OCI-LY7 (cell line): Measurements from ENCODE around the gene PAX2. TPM values are rescaled to one million over a fixed set of nuclear protein-coding genes. Genes with fewer than 3 reads are reported as not detected.

Experiments used
- BruUV-seq: library from RNA; stranded (reverse); fragments of 400-500 nt; replicated peaks from 2 replicates; lab custom pipeline; 2021; lab: Mats Ljungman, UMichigan
- CTCF ChIA-PET: fragments of 300-600 bp; sonication (Branson Sonifier 250); formaldehyde crosslinking; loops from one replicate; lab custom pipeline; 2022; ENCODE audit warnings: antibody characterized with exemption; ENCODE audit not compliant: unreplicated experiment; lab: Charles Lee
- POLR2A ChIA-PET: fragments of 300-600 bp; sonication (Branson Sonifier 250); formaldehyde crosslinking; loops from one replicate; lab custom pipeline; 2022; ENCODE audit warnings: antibody characterized with exemption; lab: Charles Lee
- DNase-seq: peaks from one replicate; pipeline ENCODE4 v3.0.0-alpha.2; 2015; ENCODE audit warnings: low spot score
- H2AFZ ChIP-seq: fragments of 200-600 bp; sonication (generic), shearing (Covaris generic); 2 replicates; pipeline ENCODE4 v1.6.1; 2014; ENCODE audit warnings: mild to moderate bottlenecking, antibody characterized with exemption, low read length, moderate library complexity
- H3K27ac ChIP-seq: fragments of 200-600 bp; sonication (generic); 2 replicates; pipeline ENCODE4 v1.5.1; 2014; ENCODE audit warnings: mixed run types, low read depth, mild to moderate bottlenecking, moderate library complexity, low read length, inconsistent platforms; ENCODE audit not compliant: poor library complexity, severe bottlenecking
- H3K36me3 ChIP-seq: fragments of 200-600 bp; sonication (generic); 2 replicates; pipeline ENCODE4 v1.6.1; 2014; ENCODE audit warnings: mild to moderate bottlenecking, antibody characterized with exemption, low read length, moderate library complexity, mixed read lengths; ENCODE audit not compliant: insufficient read depth
- H3K4me1 ChIP-seq: fragments of 200-600 bp; sonication (generic); 2 replicates; pipeline ENCODE4 v1.5.1; 2014; ENCODE audit warnings: mild to moderate bottlenecking, low read length; ENCODE audit not compliant: insufficient read depth, poor library complexity, severe bottlenecking
- H3K4me2 ChIP-seq: fragments of 200-600 bp; sonication (generic); 2 replicates; pipeline ENCODE4 v1.6.1; 2014; ENCODE audit warnings: mild to moderate bottlenecking, low read length
- H3K4me3 ChIP-seq: fragments of 200-600 bp; sonication (generic); 2 replicates; pipeline ENCODE4 v1.5.1; 2014; ENCODE audit warnings: mild to moderate bottlenecking, low read depth, low read length; ENCODE audit not compliant: poor library complexity, severe bottlenecking
- H3K79me2 ChIP-seq: fragments of 200-600 bp; sonication (generic); 2 replicates; pipeline ENCODE4 v1.6.1; 2016; ENCODE audit warnings: low read depth, mild to moderate bottlenecking, low read length, moderate library complexity, mixed read lengths; ENCODE audit not compliant: insufficient read depth
- H3K9me2 ChIP-seq: fragments of 200-600 bp; sonication (generic); 2 replicates; pipeline ENCODE4 v1.6.1; 2016; ENCODE audit warnings: mild to moderate bottlenecking, low read length, mixed read lengths; ENCODE audit not compliant: insufficient read depth
- H3K9me3 ChIP-seq: fragments of 200-600 bp; sonication (generic); 2 replicates; pipeline ENCODE4 v1.6.1; 2014; ENCODE audit warnings: mild to moderate bottlenecking, mixed run types, low read length, mixed read lengths
- H4K20me1 ChIP-seq: fragments of 200-600 bp; sonication (generic); 2 replicates; pipeline ENCODE4 v1.6.1; 2014; ENCODE audit warnings: mild to moderate bottlenecking, antibody characterized with exemption, low read length, moderate library complexity, mixed read lengths; ENCODE audit not compliant: insufficient read depth
- CTCF ChIP-seq: fragments of 200-600 bp; sonication (generic); conservative IDR thresholded peaks from 2 replicates; pipeline ENCODE4 v1.5.1; 2014; ENCODE audit warnings: mild to moderate bottlenecking, antibody characterized with exemption, low read length, moderate library complexity, mixed read lengths
- EZH2phosphoT487 ChIP-seq: fragments of 200-600 bp; sonication (generic); IDR thresholded peaks from 2 replicates; pipeline ENCODE4 v1.6.1; 2018; ENCODE audit warnings: low read depth, borderline replicate concordance, mild to moderate bottlenecking, mixed run types, antibody characterized with exemption, low read length, moderate library complexity, mixed read lengths
- intact Hi-C: fragments of 100-400 bp; cut with micrococcal nuclease; formaldehyde crosslinking; loops from one replicate; pipeline ENCODE4 v1.10.0; 2022; ENCODE audit not compliant: unreplicated experiment
- total RNA-seq, 2 experiments: library from RNA; depleted of rRNA in 1 of 2; stranded (reverse); fragments of >200 nt in 1 of 2; shearing (Covaris generic) in 1 of 2; gene quantifications; 2 replicates each; pipeline ENCODE4 v1.2.3, GENCODE V29; 2014 to 2022

The PAX2 gene
- total RNA-seq, 2 experiments from 2014 or later: not detected

- no peaks in the 10 kb centered on the region for H3K79me2 ChIP-seq
- BruUV-seq: no TSS peak
- no peak overlapping the region for H3K4me3 ChIP-seq
- DNase-seq: no peak
- H3K4me2 ChIP-seq: no peak overlapping the region
- H3K4me1 ChIP-seq: no peaks in the 10 kb centered on the region
- no peaks in the 10 kb centered on the region for H3K9me2 ChIP-seq
- H3K27ac ChIP-seq: no peak overlapping the region
- no peak overlapping the region for H2AFZ ChIP-seq
- CTCF ChIA-PET: interaction anchor here (0.6 kb wide), 1 partner anchor 72 kb away, joined by 3 read pairs; no protein-coding TSS in a partner anchor
- no peaks in the 10 kb centered on the region for H3K36me3 ChIP-seq
- TF ChIP-seq CTCF (no peak), EZH2phosphoT487 (no peak)
- POLR2A ChIA-PET: no interaction called here
- intact Hi-C loops: no loop called here
- no peaks in the 10 kb centered on the region for H4K20me1 ChIP-seq
- no peaks in the 10 kb centered on the region for H3K9me3 ChIP-seq
Measured at GRCh38 chr10:100838986-100839385, 93.6 kb downstream of the PAX2 start.

- intact Hi-C loops: no loop called here
- H4K20me1 ChIP-seq: no peaks in the 10 kb centered on the region
- no peaks in the 10 kb centered on the region for H3K9me2 ChIP-seq
- no peaks in the 10 kb centered on the region for H3K79me2 ChIP-seq
- ChIA-PET POLR2A (interaction anchor here (0.6 to 0.9 kb wide), 3 partner anchors 19 to 1772 kb away, joined by 3 to 4 read pairs (median 3); no protein-coding TSS in a partner anchor), CTCF (no interaction called here)
- H2AFZ ChIP-seq: no peak overlapping the region
- DNase-seq: no peak
- H3K36me3 ChIP-seq: no peaks in the 10 kb centered on the region
- no peaks in the 10 kb centered on the region for H3K9me3 ChIP-seq
- no peak overlapping the region for H3K4me2 ChIP-seq
- H3K4me1 ChIP-seq: no peaks in the 10 kb centered on the region
- TF ChIP-seq CTCF (no peak), EZH2phosphoT487 (no peak)
- no TSS peak for BruUV-seq
- no peak overlapping the region for H3K4me3 ChIP-seq
- H3K27ac ChIP-seq: no peak overlapping the region
Measured at GRCh38 chr10:100841528-100841927, 96.1 kb downstream of the PAX2 start.

- TF ChIP-seq EZH2phosphoT487 (no peak), CTCF (no peak)
- no peak for DNase-seq
- Histone ChIP-seq H3K36me3 (no peaks in the 10 kb centered on the region), H3K9me2 (no peaks in the 10 kb centered on the region), H3K79me2 (no peaks in the 10 kb centered on the region), H3K27ac (no peak overlapping the region), H3K9me3 (no peaks in the 10 kb centered on the region), H3K4me3 (no peak overlapping the region), H3K4me2 (no peak overlapping the region), H3K4me1 (no peaks in the 10 kb centered on the region), H4K20me1 (no peaks in the 10 kb centered on the region), H2AFZ (no peak overlapping the region)
- ChIA-PET POLR2A (no interaction called here), CTCF (no interaction called here)
- no TSS peak for BruUV-seq
- intact Hi-C loops: no loop called here
Measured at GRCh38 chr10:100847440-100847839, 102.1 kb downstream of the PAX2 start.
